ENCODE results near the gene ABCC4.
"Not testable (repeated sequence)": the region's sequence is repeated elsewhere in the genome, so short reads cannot be mapped to it uniquely, and the experiment has no call there.

ABCC4 gene

DNA sequence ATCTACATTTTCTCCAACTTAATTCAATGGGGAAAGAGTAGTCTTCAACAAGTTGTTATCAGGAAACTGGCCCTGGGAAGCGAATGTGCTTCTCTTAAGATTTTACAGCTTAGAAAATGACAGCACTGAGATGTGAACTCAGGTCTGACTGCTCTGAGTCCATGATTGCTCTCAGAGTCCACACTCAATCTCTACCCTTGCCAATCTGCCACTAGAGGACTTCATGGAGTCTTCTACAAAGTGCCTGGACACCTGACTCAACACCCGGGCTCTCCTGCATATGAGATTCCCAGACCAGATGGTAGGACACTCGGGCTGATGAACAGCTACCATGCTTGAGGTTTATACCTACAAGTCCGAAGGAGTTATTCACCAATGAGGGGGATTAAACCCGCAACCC is 74.8 kb downstream of the ABCC4 start:
- no peak for DNase-seq

DNA sequence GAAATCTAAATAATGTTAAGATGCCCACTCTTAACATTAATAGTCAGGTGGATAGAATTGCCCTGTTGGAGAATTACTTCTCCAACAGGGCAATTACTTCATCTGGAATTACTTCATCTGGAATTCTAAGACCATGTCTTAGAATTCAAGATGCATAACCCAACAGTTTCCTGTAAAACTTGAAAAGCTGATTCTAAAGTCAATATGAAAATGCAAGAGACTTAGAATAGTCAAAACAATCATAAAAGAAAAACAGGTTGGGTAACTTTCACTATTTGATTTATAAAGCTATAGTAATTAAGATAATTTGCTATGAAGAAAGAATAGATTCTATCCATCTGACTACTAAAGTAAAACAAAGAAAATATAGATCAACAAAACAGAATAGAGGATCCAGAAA is 75.2 kb downstream of the ABCC4 start:
- DNase-seq, result no peak

DNA sequence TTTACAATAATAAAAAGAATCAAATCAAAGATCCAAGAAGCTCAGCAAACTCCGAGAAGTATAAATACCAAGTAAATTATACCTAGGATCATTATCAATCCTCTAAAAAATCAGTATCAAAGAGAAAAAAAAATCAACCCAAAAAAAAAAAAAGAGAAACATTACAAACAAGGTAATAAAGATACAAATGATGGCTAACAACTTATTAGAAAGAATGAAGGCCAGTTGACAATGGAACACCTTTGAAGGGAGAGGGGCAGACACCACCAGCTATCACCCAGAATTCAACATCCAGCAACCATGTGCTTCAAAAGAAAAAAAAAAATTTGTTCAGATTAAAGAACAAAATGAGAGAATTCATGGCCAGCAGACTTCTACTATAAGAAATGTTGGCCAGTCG is 77.2 kb downstream of the ABCC4 start:
- DNase-seq, result no peak

DNA sequence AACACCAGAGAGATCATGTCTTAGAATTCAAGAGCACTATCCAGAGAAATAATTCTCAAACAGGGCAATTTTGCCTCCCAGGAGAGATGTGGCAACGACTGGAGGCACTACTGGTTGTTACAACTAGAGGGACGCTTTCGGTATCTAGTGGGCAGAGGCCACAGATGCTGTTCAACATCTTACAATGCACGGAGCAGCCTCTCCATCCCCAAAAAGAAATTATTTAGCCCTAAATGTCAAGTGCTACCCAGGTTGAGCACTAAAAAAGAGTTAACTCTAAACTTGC is 78.6 kb downstream of the ABCC4 start:
- DNase-seq, result no peak

DNA sequence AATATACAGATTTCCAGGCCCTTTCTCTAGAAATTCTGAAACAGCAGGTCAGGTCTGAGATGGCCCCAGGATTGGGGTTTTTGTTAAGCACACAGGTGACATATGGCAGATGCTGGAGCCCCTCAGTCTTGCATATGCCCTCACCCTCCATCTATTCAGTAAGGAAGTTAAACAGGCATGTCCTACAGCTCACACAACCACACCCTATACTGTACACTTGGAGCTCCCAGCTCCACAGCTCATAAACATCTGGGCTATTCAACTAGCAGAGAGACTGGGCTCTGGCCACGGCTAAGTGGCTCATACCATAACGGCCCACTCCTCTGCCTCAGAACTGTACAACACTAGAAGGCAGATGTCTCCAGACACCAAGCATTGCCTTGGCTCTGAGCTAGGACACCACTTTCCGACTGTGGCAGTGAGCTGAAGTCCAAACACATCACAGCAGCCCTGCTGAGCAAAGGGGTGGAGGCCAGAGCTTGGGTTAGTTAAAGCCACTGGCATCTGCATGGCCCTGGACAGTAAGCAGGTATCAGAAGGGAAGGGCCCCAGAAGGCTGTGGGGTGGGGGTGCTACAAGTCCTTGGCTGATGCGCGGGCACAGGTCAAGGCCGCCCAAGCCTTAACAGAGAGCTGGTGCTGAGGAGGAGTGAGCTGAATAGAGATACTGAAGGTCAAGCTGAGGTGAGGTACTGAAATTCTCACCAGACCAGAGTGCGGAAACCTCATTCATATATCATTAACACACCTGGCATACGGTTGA is 79.1 kb downstream of the ABCC4 start:
- DNase-seq, result no peak

DNA sequence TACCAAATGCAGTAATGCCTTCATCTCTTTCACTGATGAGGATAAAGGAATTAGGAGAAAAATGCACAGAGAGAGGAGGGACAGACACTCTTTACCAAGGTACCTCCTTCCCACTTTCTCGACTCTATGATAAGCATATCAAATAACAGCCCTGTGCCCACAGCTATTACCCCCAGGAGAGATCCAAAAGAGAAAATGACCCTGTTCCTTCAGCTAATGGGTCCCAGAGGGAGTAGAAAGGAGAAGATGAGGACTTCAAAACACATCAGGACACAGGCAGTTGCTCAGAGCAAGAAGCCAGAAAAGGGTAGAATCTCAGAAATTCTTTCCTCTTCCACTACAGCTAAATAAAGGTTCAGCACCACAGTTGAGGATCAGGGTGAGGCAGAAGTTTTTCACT is 80.6 kb downstream of the ABCC4 start:
- no peak for DNase-seq

DNA sequence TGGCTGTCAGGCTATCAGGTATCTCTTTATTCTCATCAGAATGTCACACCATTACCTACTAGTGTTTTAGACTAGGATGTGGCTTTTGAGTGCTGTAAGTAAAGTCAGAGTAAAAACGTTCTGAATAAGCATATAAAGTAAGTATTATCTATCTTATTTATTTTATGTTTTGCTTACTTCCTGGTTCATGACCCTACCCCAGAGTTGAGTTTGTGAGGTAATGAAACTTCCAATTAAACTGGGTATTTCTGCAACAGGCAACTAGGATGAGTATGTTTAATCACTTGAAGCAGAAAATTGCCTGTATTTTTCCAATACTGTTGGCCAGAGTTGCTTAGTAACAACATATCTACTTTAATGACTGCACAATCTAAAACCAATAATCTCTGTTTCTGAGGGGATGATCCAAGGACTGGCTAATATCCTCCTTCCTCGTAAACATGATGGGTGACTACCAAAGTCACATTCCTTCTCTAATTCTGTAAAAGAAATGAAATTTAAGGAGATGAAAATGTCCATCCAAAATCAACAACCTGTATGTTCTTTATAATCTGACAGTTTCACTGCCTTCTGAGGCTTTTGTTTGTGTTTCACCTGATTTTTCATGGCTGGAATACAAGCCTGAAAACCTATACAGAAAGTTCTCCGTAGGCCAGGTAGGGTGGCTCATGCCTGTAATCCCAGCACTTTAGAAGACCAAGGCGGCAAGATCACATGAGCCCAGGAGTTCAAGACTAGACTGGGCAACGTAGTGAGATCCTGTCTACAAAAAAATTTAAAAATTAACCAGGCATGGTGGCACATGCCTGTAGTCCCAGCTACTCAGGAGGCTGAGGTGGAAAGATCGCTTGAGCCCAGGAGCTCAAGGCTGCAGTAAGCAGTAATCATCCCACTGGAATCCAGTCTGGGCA is 83.1 kb downstream of the ABCC4 start:
- DNase-seq, result no peak

DNA sequence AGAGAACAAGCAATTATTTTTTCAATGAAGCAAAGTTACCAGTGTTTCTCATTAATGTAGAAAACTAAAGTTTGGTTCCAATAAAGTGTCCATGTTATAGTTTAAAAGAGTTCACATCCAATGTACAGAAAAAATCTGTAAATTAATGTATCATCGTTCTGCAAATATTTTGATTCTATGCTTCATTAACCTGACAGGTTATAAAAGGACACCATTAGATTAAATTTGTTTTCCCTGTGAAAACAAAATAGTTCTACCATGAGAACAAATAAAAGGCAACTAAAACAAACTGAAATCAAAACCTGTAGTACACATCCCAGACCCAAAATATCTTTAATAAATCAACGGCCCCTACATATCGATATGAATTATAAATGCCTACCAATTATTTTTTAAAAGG is 85.1 kb downstream of the ABCC4 start:
- DNase-seq, result no peak

DNA sequence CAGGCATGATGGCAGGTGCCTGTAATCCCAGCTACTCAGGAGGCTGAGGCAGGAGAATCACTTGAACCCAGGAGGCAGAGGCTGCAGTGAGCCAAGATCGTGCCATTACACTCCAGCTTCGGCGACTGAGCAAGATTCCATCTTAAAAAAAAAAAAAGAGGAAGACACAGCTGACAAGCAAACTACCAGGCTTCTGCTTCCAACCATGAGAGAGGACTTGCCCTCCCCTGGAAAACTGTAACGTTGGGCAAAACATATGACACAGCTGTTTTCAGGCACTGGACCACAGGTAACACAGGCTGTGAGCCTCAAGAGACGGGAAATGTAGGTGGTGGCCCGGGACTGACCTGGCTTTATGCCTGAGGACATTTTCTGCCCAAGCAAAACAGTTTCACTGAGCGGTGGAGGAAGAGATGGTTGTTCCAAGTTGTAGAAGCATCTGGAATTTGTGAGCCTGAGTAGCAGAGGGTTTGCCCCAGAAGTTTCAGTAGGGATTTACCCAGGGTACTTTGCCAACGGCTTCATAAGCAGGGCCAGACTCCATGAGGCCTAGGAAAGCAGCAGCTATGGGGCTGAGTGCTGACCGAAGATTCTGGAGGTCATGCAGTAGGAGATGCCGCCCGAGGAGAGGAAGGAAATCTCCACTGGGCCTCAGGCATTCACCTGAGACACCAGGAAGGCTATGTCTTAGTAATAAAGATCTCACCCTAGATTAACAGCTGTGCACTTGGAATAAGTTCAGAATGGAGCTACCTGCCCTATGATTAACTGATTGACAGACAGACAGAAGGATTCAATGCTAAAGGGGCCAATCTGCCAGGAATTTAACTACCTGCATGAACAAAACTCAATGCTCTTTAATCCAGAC is 88.0 kb downstream of the ABCC4 start:
- no peak for DNase-seq

DNA sequence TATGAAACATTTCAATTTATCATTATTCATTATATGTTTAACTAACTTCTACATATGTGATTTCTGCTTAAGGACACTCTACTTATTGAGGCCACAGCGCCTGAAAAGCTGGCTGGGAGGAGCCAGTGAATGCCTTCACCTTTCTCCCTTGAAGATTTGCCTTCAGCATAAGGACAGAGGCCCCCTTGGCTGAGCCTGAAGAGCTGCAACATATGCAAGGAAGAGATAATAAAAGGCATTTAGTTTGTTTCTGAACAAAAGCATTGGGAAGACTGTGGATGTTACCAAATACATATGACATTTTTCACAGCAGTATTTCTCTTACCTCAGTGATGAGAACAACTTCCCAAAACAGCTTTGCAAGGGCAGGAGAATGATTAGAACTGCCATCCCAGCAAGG is 92.1 kb downstream of the ABCC4 start:
- no peak for DNase-seq

DNA sequence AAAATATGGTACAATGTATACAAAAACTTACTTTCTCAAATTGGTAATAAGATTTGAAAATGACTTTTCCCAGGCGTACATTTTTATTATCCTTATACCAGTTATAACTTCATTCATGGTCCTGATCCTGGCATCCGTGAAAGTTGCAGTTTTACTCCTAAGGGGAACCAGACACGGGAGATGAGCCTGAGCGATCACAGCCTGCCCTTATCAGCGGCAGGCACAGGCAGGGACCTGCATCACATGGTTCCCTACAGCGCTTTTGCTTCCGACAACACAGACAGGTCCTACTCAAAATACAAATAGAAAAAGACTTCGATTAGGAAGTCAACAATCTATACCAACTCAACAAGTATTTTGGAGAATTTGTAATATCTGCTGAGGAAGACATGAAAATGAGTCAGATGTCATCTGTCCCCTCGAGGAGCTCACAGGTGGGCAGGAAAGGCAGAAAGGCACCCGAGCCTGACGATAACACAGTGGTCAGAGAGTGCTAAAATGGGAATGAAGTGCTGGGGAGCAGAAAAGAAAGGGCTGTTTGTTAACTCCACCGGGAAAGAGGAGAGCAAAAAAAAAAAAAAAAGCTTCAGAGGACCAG is 93.4 kb downstream of the ABCC4 start:
- no peak for DNase-seq

DNA sequence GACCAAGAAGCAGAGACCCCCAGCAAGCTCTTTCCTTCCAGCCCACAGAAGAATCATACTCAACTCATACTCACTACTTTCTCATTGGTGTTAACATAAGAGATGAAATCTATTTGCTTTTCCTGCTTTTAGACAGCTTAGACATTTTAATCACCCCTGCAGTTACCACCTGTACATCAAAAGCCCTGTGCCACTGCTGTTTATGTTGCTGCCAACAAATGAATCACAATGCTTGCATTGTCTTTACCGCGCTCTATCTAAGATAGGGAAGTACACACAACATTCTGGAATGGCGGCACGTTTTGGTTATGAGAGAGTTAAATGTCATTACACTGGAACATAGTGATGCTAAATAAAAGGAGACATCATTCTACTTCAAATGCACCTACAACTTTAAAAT is 95.1 kb downstream of the ABCC4 start:
- DNase-seq, result no peak

DNA sequence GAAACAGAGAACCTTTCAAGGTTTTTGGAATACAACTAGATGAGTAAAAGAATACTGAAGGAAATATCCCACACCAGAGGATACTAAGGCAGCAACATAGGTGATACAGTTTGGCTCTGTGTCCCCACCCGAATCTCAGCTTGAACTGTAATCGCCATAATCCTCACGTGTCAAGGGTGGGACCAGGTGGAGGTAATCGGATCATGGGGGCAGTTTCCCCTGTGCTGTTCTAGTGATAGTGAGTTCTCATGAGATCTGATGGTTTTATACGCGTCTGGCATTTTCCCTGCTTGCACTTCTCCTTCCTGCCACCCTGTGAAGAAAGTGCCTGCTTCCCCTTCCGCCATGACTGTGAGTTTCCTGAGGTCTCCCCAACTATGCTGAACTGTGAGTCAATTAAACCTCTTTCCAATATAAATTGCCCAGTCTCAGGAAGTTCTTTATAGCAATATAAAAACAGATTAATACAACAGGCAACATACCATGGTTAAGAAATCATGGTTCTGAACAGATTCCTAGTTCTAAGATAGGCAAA is 97.0 kb downstream of the ABCC4 start:
- no peak for DNase-seq

DNA sequence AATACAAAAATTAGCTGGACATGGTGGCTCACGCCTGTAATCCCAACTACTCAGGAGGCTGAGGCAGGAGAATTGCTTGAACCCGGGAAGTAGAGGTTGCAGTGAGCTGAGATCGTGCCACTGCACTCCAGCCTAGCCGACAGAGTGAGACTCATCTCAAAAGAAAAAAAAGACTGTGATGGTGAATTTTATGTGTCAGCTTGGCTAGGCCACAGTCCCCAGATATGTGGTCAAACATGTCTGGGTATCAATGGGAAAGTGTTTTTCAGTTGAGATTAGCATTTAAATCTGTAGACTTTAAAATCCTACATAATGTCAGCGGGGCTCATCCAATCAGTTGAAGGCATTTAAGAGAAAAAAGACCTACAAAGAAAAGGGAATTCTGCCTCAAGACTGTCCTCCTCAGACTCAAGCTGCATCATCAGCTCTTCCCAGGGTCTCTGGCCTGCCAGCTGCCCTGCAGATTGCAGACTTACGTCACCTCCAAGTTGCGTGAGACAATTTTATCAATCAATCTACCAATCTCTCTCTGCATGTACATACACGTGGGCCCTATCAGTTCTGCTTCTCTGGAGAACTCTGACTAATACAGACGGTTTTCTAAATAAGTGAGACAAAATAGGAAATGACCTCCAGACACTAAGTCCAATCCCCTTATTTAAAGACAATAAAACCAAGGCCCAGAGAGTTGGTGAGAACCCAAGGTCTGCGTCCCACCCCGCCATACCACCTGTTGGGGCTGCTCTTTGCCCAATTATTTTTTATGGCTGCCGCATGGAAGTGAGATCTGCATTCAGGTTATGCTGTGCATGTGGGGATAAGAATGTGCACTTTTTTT is 99.2 kb downstream of the ABCC4 start:
- DNase-seq, result no peak

DNA sequence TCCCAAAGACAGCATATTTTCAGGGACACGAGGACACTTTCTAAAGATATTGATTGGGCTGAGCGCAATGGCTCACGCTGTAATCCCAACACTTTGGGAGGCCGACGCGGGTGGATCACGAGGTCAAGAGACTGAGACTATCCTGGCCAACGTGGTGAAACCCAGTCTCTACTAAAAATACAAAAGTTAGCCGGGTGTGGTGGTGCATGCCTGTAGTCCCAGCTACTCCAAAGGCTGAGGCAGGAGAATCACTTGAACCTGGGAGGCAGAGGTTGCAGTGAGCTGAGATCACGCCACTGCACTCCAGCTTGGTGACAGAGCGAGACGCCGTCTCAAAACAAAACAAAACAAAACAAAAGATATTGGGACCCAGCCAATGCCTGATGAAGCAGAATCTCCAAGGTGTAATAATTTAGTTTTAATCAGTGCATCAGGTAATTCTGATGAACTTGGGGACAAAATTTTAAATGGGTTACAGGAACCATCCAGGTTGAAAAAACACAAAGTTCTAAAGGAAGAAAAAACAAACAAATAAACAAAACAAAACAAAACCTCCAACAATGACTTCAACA is 100.8 kb downstream of the ABCC4 start:
- DNase-seq, result not testable (repeated sequence)

DNA sequence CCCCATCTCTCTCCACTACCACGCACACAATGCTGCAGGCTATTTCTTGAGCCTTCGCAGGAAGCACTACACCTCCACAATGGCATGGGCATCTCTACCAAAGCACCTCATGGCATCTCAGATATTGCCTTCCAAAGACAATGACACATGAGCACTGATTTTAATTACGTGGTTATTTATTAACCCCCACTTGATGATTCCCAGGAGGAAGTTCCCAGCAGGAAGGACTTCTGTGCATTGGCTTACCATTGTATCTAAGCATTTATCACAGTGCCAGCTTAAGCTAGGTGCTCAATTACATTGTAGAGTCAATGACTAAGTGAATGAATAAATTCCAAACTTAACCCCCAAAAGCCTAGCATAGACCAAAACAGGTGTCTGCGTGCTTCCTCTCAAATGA is 101.4 kb downstream of the ABCC4 start:
- no peak for DNase-seq

DNA sequence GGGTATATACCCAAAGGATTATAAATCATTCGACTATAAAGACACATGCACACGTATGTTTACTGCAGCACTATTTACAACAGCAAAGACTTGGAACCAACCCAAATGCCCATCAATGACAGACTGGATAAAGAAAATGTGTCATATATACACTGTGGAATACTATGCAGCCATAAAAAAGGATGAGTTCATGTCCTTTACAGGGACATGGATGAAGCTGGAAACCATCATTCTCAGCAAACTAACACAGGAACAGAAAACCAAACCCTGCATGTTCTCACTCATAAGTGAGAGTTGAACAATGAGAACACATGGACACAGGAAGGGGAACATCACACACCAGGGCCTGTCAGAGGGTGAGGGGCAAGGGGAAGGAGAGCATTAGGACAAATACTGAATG is 102.6 kb downstream of the ABCC4 start:
- DNase-seq, result not testable (repeated sequence)

DNA sequence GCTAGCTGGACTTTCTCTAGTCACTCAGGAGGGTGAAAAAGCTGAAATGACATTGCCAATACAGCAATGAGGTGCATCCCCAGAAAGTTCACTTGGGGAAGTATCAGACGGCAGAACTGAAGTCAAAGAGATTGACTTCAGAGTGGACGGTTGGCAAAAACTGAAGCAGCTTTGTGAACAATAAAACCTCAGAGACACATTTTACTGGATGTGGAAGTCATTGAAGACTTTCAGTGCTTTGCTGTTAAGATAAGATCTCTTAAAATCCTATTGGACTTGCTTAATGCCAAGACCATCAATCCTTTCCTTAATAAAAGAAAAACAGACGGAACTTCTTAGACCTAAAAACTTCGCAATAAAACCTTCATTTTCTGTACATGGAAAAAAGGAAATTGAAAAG is 103.7 kb downstream of the ABCC4 start:
- no peak for DNase-seq

DNA sequence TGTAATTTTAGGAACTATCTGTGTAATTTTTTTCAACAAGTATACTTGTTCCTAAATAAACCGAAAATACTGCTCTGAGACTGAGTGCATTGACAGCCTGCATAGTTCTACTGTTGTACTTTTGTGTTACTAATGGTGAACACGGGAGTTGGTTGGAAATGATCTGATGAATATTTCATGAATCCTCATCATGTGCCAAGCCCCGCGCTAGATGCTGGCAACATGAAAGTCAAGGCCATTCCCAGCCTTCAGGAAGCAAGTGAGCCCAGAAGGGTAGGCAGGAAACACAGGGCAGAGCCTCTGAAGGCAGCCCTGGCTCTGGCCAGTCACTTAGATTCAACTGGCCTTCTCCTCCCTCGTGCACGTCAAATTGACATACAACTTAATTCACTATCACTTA is 106.1 kb downstream of the ABCC4 start:
- no peak for DNase-seq

DNA sequence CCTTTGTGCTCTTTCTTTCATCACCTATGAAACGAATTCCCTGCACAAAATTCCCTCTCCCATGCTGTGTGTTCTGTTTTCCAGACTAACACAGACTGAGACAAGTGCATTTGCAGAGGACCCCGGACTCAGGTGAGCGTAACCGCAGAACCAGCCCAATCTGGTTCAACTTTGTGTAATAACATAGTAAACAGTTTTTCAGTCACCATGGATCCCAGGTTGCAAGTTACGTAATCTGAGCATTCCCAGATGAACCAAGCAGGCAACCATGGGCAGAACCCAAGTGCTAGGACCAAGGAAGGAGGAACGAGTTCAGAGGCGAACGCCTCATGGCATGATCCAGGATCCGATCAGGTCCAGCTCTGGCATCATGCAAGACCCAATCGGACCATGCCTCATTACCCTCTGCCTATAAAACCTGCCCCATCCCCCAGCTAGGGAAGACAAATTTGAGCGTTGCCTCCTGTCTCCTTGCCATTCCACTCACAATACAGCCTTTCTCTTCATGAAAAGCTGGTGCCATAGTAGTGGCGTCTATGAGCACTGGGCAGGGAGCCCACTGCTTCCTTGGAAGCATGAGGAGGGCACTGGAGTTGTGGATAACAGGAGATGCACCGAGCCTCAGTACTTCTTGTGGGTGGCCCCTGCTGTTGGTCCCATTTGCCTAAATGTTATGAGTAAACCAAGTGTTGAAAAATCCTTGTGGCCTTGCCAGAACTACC is 107.6 kb downstream of the ABCC4 start:
- DNase-seq, result no peak

DNA sequence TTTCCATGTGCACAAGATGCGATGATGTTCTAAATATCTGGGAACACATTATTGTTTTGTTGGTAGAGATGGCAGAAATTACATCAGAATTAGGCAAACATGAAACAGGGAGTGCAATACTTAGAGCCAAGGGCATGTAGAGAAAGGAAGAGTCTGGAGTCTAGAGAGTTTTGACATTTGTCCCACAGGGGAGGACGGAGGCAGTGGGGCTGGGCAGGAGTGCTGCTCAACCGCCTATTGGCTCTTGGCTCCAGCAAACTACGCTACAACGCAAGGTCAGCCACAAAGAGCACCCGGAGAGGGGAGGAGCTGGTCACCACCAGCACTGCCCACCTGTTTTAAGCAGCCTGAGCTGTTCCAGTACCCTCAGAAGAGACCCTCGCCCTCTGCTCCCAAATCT is 108.3 kb downstream of the ABCC4 start:
- DNase-seq, result no peak

Measured in right forelimb (tissue), 1 donor.